Measurements from ENCODE around the gene ITGA1. TPM values are rescaled to one million over a fixed set of nuclear protein-coding genes. Genes with fewer than 3 reads are reported as not detected.
"Not testable (repeated sequence)": the region's sequence is repeated elsewhere in the genome, so short reads cannot be mapped to it uniquely, and the experiment has no call there.

Gene ITGA1
- total RNA-seq, 1 donor from 2014 or later: 9.1 TPM

- no peak for DNase-seq (ENCODE audit: low spot score in 2 of 2, unreplicated experiment in 2 of 2)
- H3K27ac Mint-ChIP-seq: no peak overlapping the region
- H3K36me3 Mint-ChIP-seq: no peaks in the 10 kb centered on the region
- H3K9me3 Mint-ChIP-seq: no peaks in the 10 kb centered on the region
- H3K4me1 Mint-ChIP-seq: peaks cover 21% of the 10 kb centered on the region
- TF ChIP-seq CTCF (IDR thresholded peaks at IDR 0.05; ENCODE audit: unreplicated experiment): no peak
- no peak overlapping the region for H3K4me3 Mint-ChIP-seq
- no peaks in the 10 kb centered on the region for H3K27me3 Mint-ChIP-seq (ENCODE audit: low read depth)
Measured at GRCh38 chr5:52856564-52856963, 68.8 kb downstream of the ITGA1 start.

- no peaks in the 10 kb centered on the region for H3K36me3 Mint-ChIP-seq
- peaks cover 17% of the 10 kb centered on the region for H3K4me1 Mint-ChIP-seq
- H3K27ac Mint-ChIP-seq: peak overlapping the region; percentile 8
- no peaks in the 10 kb centered on the region for H3K27me3 Mint-ChIP-seq (ENCODE audit: low read depth)
- no peak overlapping the region for H3K4me3 Mint-ChIP-seq
- no peaks in the 10 kb centered on the region for H3K9me3 Mint-ChIP-seq
- no peak for TF ChIP-seq CTCF (IDR thresholded peaks at IDR 0.05; ENCODE audit: unreplicated experiment)
- DNase-seq (ENCODE audit: low spot score in 2 of 2, unreplicated experiment in 2 of 2): no peak
Measured at GRCh38 chr5:52859628-52860027, 71.9 kb downstream of the ITGA1 start.

GRCh38 chr5:52861368-52861767, 73.7 kb downstream of the ITGA1 start:
- no peaks in the 10 kb centered on the region for H3K36me3 Mint-ChIP-seq
- no peak for TF ChIP-seq CTCF (IDR thresholded peaks at IDR 0.05; ENCODE audit: unreplicated experiment)
- H3K4me3 Mint-ChIP-seq: no peak overlapping the region
- no peak overlapping the region for H3K27ac Mint-ChIP-seq
- H3K4me1 Mint-ChIP-seq: peaks cover 19% of the 10 kb centered on the region
- no peak for DNase-seq (ENCODE audit: low spot score in 2 of 2, unreplicated experiment in 2 of 2)
- no peaks in the 10 kb centered on the region for H3K27me3 Mint-ChIP-seq (ENCODE audit: low read depth)
- H3K9me3 Mint-ChIP-seq: no peaks in the 10 kb centered on the region

- peak overlapping the region; percentile 74 for H3K27ac Mint-ChIP-seq
- H3K9me3 Mint-ChIP-seq: no peaks in the 10 kb centered on the region
- no peaks in the 10 kb centered on the region for H3K27me3 Mint-ChIP-seq (ENCODE audit: low read depth)
- TF ChIP-seq CTCF (IDR thresholded peaks at IDR 0.05; ENCODE audit: unreplicated experiment): no peak
- H3K4me1 Mint-ChIP-seq: peaks cover 19% of the 10 kb centered on the region
- no peaks in the 10 kb centered on the region for H3K36me3 Mint-ChIP-seq
- peak overlapping the region; percentile 2 for H3K4me3 Mint-ChIP-seq
- no peak for DNase-seq (ENCODE audit: low spot score in 2 of 2, unreplicated experiment in 2 of 2)
Measured at GRCh38 chr5:52863715-52864290, 76.1 kb downstream of the ITGA1 start.

GRCh38 chr5:52864371-52864770, 76.7 kb downstream of the ITGA1 start:
- no peak overlapping the region for H3K4me3 Mint-ChIP-seq
- H3K27me3 Mint-ChIP-seq (ENCODE audit: low read depth): no peaks in the 10 kb centered on the region
- peaks cover 19% of the 10 kb centered on the region for H3K4me1 Mint-ChIP-seq
- no peak for TF ChIP-seq CTCF (IDR thresholded peaks at IDR 0.05; ENCODE audit: unreplicated experiment)
- no peak for DNase-seq (ENCODE audit: low spot score in 2 of 2, unreplicated experiment in 2 of 2)
- no peaks in the 10 kb centered on the region for H3K36me3 Mint-ChIP-seq
- H3K9me3 Mint-ChIP-seq: no peaks in the 10 kb centered on the region
- peak overlapping the region; percentile 74 for H3K27ac Mint-ChIP-seq

- Mint-ChIP-seq H3K27ac (no peak overlapping the region), H3K4me1 (peaks cover 15% of the 10 kb centered on the region), H3K9me3 (no peaks in the 10 kb centered on the region), H3K4me3 (no peak overlapping the region), H3K27me3 (ENCODE audit: low read depth) (no peaks in the 10 kb centered on the region), H3K36me3 (no peaks in the 10 kb centered on the region)
- no peak for TF ChIP-seq CTCF (IDR thresholded peaks at IDR 0.05; ENCODE audit: unreplicated experiment)
- no peak for DNase-seq (ENCODE audit: low spot score in 2 of 2, unreplicated experiment in 2 of 2)
Measured at GRCh38 chr5:52864884-52865283, 77.2 kb downstream of the ITGA1 start.

- H3K27me3 Mint-ChIP-seq (ENCODE audit: low read depth): not testable (repeated sequence)
Measured at GRCh38 chr5:52865991-52866390, 78.3 kb downstream of the ITGA1 start.

More at GRCh38 chr5:52865991-52866390, 78.3 kb downstream of the ITGA1 start:
- not testable (repeated sequence) for DNase-seq (ENCODE audit: low spot score in 2 of 2, unreplicated experiment in 2 of 2); H3K9me3 Mint-ChIP-seq; H3K4me3 Mint-ChIP-seq; H3K36me3 Mint-ChIP-seq; H3K27ac Mint-ChIP-seq
- H3K4me1 Mint-ChIP-seq: peaks cover 22% of the 10 kb centered on the region
